Activated CD8-positive, alpha-beta T cell treated with anti-CD3 and anti-CD28 coated beads for 36 hours (primary cell): ENCODE results near the gene TGFBR1. TPM values are rescaled to one million over a fixed set of nuclear protein-coding genes. Genes with fewer than 3 reads are reported as not detected.
A peak's percentile ranks its signal among the peaks of the same experiment; 100 is the strongest.

Experiments
- ATAC-seq: fragments of 200-7000 bp; cut with Tn5 transposase; one replicate; pipeline ENCODE4 v1.10.0; 2021; ENCODE audit warnings: mild to moderate bottlenecking, moderate library complexity
- CTCF ChIA-PET: fragments of 350-600 bp; sonication (Branson Sonifier 250); formaldehyde crosslinking; loops from one replicate; lab custom pipeline; 2021; ENCODE audit warnings: antibody characterized with exemption; lab: Charles Lee
- POLR2A ChIA-PET: fragments of 350-600 bp; sonication (Branson Sonifier 250); formaldehyde crosslinking; loops from one replicate; lab custom pipeline; 2021; ENCODE audit warnings: antibody characterized with exemption; lab: Charles Lee
- DNase-seq: peaks from one replicate; pipeline ENCODE4 v3.0.0-alpha.2; 2020
- H3K27ac Mint-ChIP-seq: one replicate; pipeline ENCODE4 v1.8.0; 2021; ENCODE audit warnings: mild to moderate bottlenecking, mixed read lengths
- H3K27me3 Mint-ChIP-seq: one replicate; pipeline ENCODE4 v1.8.0; 2021; ENCODE audit warnings: mixed read lengths
- H3K36me3 Mint-ChIP-seq: one replicate; pipeline ENCODE4 v1.8.0; 2021; ENCODE audit warnings: low read depth, mixed read lengths
- H3K4me1 Mint-ChIP-seq: one replicate; pipeline ENCODE4 v1.8.0; 2021; ENCODE audit warnings: low read depth, mixed read lengths
- H3K4me3 Mint-ChIP-seq: one replicate; pipeline ENCODE4 v1.8.0; 2021; ENCODE audit warnings: mild to moderate bottlenecking, moderate library complexity, mixed read lengths
- H3K9me3 Mint-ChIP-seq: one replicate; pipeline ENCODE4 v1.8.0; 2021; ENCODE audit warnings: mixed read lengths
- intact Hi-C: fragments of 100-400 bp; cut with micrococcal nuclease; formaldehyde crosslinking; loops from one replicate; pipeline ENCODE4 v1.10.0; 2022
- total RNA-seq, 2 experiments: library from RNA; stranded (reverse); gene quantifications; one replicate each; pipeline ENCODE4 v1.2.3, GENCODE V29; 2021
- TF ChIP-seq, protein P1 (sequence below): fragments of 200-600 bp; IDR thresholded peaks from one replicate; pipeline ENCODE4 v1.8.0; 2022; ENCODE audit warnings: antibody characterized with exemption, mild to moderate bottlenecking

The TGFBR1 gene
- total RNA-seq, 2 experiments from 2014 or later, result 34.3 to 36.5 TPM

DNA sequence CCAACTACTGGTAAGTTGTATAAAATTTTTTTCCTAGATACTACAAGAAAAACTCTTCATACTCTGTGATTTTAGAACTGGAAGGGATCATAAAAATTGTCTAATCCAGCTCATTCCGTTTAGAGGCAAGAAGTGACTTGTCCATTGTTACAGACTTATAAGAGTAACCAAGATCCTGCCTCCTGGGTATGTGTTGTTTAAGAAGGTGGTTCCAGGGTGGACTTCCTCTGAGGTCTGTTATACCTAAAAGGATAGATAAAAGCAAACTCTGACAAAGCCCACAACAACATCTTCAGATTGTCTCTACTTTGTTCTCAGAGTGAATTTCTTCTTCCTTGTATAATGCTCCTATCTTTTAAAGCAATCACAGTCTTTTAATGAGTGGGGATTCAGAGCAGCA is 24.2 kb downstream of the TGFBR1 start:
- peaks cover 6% of the 10 kb centered on the region for H3K9me3 Mint-ChIP-seq
- no peak for ATAC-seq
- H3K4me1 Mint-ChIP-seq, result peaks cover 77% of the 10 kb centered on the region
- CTCF ChIA-PET, result interaction anchor here (1.0 to 1.6 kb wide), 4 partner anchors 12 to 281 kb away, joined by 3 to 5 read pairs (median 4); no protein-coding TSS in a partner anchor
- TF ChIP-seq, protein P1, sequence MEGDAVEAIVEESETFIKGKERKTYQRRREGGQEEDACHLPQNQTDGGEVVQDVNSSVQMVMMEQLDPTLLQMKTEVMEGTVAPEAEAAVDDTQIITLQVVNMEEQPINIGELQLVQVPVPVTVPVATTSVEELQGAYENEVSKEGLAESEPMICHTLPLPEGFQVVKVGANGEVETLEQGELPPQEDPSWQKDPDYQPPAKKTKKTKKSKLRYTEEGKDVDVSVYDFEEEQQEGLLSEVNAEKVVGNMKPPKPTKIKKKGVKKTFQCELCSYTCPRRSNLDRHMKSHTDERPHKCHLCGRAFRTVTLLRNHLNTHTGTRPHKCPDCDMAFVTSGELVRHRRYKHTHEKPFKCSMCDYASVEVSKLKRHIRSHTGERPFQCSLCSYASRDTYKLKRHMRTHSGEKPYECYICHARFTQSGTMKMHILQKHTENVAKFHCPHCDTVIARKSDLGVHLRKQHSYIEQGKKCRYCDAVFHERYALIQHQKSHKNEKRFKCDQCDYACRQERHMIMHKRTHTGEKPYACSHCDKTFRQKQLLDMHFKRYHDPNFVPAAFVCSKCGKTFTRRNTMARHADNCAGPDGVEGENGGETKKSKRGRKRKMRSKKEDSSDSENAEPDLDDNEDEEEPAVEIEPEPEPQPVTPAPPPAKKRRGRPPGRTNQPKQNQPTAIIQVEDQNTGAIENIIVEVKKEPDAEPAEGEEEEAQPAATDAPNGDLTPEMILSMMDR, result no peak
- POLR2A ChIA-PET, result interaction anchor here (1.0 to 1.5 kb wide), 2 partner anchors 21 to 26 kb away, joined by 3 read pairs; no protein-coding TSS in a partner anchor
- H3K27me3 Mint-ChIP-seq, result no peaks in the 10 kb centered on the region
- H3K4me3 Mint-ChIP-seq, result peak overlapping the region; percentile 9
- intact Hi-C loops, result no loop called here
- peak overlapping the region; percentile 75 for H3K27ac Mint-ChIP-seq
- DNase-seq, result no peak
- H3K36me3 Mint-ChIP-seq, result peaks cover 52% of the 10 kb centered on the region

DNA sequence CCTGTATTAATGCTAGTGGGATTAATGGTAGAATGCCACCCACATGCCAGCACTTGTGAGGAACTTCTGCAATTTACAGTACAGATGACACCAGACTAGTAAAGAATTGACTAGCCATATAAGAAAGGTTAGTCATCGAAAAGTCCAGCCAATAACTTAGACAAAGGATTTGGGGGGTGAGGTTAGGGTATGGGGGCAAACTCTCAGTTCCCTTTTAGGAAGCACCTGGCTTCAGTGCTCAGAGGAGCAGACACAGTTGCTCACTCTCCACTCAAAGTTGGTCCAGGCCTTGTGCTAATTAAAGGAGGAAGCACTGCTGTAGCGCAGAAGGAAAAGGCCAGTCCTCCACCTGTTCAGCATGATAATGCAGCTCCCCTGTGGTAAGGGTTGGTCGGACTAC is 25.2 kb downstream of the TGFBR1 start:
- DNase-seq, result peak; percentile 40
- Mint-ChIP-seq H3K36me3 (peaks cover 54% of the 10 kb centered on the region), H3K27me3 (no peaks in the 10 kb centered on the region), H3K27ac (peak overlapping the region; percentile 81), H3K4me1 (peaks cover 76% of the 10 kb centered on the region), H3K4me3 (no peak overlapping the region), H3K9me3 (peaks cover 6% of the 10 kb centered on the region)
- intact Hi-C loops, result loop anchor here (5.0 kb wide), 1 partner anchor 73 kb away; no protein-coding TSS in a partner anchor
- TF ChIP-seq, protein P1, result no peak
- ATAC-seq, result peak; percentile 35
- CTCF ChIA-PET, result interaction anchor here (1.0 to 1.1 kb wide), 2 partner anchors 10 to 12 kb away, joined by 3 to 6 read pairs; no protein-coding TSS in a partner anchor
- POLR2A ChIA-PET, result interaction anchor here (0.7 to 1.5 kb wide), 2 partner anchors 27 to 94 kb away, joined by 3 read pairs; no protein-coding TSS in a partner anchor

DNA sequence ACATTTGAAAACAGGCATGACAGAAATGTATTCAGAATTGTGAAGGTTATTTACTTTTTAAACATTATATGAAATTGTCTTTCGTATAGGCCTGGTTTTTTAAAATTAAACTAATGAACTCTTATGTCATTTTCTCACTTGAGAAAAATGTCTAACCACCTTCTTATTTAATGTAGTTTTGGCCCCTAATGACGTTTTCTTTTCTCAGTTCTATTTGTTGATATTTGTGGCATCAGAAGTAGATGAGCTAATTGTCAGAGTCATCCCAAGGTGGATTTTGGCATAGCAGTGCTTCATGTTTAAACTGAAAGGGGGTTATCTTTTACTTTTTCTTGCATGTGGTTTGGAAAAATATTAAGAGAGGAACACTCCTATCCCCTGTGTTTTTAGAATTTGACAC is 28.2 kb downstream of the TGFBR1 start:
- Mint-ChIP-seq H3K9me3 (no peaks in the 10 kb centered on the region), H3K27ac (no peak overlapping the region), H3K27me3 (no peaks in the 10 kb centered on the region), H3K4me3 (no peak overlapping the region), H3K4me1 (peaks cover 73% of the 10 kb centered on the region), H3K36me3 (peaks cover 42% of the 10 kb centered on the region)
- ChIA-PET POLR2A (interaction anchor here (0.7 to 1.0 kb wide), 3 partner anchors 146 to 965 kb away, joined by 3 read pairs; partner anchors contain the start of gene ERP44), CTCF (interaction anchor here (0.8 to 11.6 kb wide), 7 partner anchors 12 to 133 kb away, joined by 3 to 258 read pairs (median 4); partner anchors contain the start of gene TGFBR1)
- no peak for ATAC-seq
- DNase-seq, result no peak
- intact Hi-C loops, result loop anchor here (5.0 kb wide), 1 partner anchor 76 kb away; no protein-coding TSS in a partner anchor
- TF ChIP-seq, protein P1, result no peak

DNA sequence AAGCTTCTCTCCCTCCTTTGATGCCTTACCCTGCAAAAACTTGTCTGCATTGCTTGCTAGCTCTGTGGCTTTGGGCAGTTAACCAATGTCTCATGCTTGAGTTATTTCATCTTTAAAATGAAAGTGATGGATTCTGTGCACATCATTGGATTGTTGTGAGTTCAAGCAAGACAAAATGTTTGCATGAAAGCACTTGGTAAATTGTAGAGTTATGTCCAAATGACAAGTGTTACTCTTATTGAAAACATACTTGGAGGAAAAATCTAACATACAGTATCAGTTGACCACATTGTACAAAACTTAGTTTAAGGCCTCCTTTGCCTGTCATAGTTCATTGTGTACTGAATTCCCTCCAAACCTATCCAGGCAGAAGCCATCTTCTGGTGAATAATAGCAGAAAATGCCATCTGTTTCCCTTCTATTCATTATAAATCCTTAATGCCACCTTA is 30.0 kb downstream of the TGFBR1 start:
- ATAC-seq, result peak; percentile 53
- Mint-ChIP-seq H3K4me3 (peak overlapping the region; percentile 46), H3K36me3 (peaks cover 40% of the 10 kb centered on the region), H3K9me3 (no peaks in the 10 kb centered on the region), H3K27me3 (no peaks in the 10 kb centered on the region), H3K27ac (peak overlapping the region; percentile 71), H3K4me1 (peaks cover 68% of the 10 kb centered on the region)
- POLR2A ChIA-PET, result interaction anchor here (0.9 to 1.2 kb wide), 2 partner anchors 31 to 121 kb away, joined by 3 read pairs; no protein-coding TSS in a partner anchor
- CTCF ChIA-PET, result interaction anchor here (0.8 to 11.6 kb wide), 7 partner anchors 13 to 160 kb away, joined by 3 to 258 read pairs (median 5); partner anchors contain the start of gene TGFBR1
- TF ChIP-seq, protein P1, result no peak
- peak; percentile 37 for DNase-seq
- intact Hi-C loops, result loop anchor here (5.0 kb wide), 2 partner anchors 33 to 78 kb away; no protein-coding TSS in a partner anchor
